Fibroblast of lung (primary cell): ENCODE measurements around the gene AGRN. TPM values are rescaled to one million over a fixed set of nuclear protein-coding genes. Genes with fewer than 3 reads are reported as not detected.
"Not testable (repeated sequence)": the region's sequence is repeated elsewhere in the genome, so short reads cannot be mapped to it uniquely, and the experiment has no call there.

ENCODE experiments used
- DNase-seq, 2 donors: peaks; one replicate each; pipeline versions ENCODE4 v3.0.0 to v3.0.0-alpha.2; 2010; ENCODE audit warnings: low read depth in 2 of 2
- H2AFZ ChIP-seq: 2 replicates; pipeline ENCODE4 v1.5.1; 2012; ENCODE audit warnings: low read length, control low read depth, inconsistent platforms
- H3K27ac ChIP-seq: 2 replicates; pipeline ENCODE4 v1.5.1; 2011; ENCODE audit warnings: low read length, control low read depth; ENCODE audit not compliant: insufficient read depth
- H3K27me3 ChIP-seq: 2 replicates; pipeline ENCODE4 v1.5.1; 2011; ENCODE audit warnings: mild to moderate bottlenecking, low read length; ENCODE audit not compliant: control insufficient read depth, insufficient read depth
- H3K36me3 ChIP-seq: 2 replicates; pipeline ENCODE4 v1.5.1; 2011; ENCODE audit warnings: low read length; ENCODE audit not compliant: control insufficient read depth, insufficient read depth
- H3K4me1 ChIP-seq: 2 replicates; pipeline ENCODE4 v1.5.1; 2011; ENCODE audit warnings: low read length; ENCODE audit not compliant: control insufficient read depth, insufficient read depth; ENCODE audit errors: extremely low read depth
- H3K4me2 ChIP-seq: 2 replicates; pipeline ENCODE4 v1.5.1; 2011; ENCODE audit warnings: low read length, control low read depth; ENCODE audit not compliant: insufficient read depth; ENCODE audit errors: extremely low read depth
- H3K4me3 ChIP-seq, 4 experiments: fragments of 200-600 bp in 1 of 4; sonication (generic) in 1 of 4; replicated peaks in 1 of 4; 2 replicates each; pipeline ENCODE4 v1.5.1; 2011 to 2016; ENCODE audit warnings: low read length in 4 of 4, low read depth in 3 of 4, mild to moderate bottlenecking in 3 of 4, control low read depth in 2 of 4, inconsistent platforms in 1 of 4, mixed read lengths in 1 of 4; ENCODE audit not compliant: insufficient read depth in 1 of 4; ENCODE audit errors: control extremely low read depth in 1 of 4
- H3K79me2 ChIP-seq: 2 replicates; pipeline ENCODE4 v1.5.1; 2012; ENCODE audit warnings: mild to moderate bottlenecking, low read length, inconsistent platforms; ENCODE audit not compliant: control insufficient read depth, insufficient read depth
- H3K9ac ChIP-seq: 2 replicates; pipeline ENCODE4 v1.5.1; 2011; ENCODE audit warnings: mild to moderate bottlenecking, low read length, control low read depth; ENCODE audit not compliant: insufficient read depth
- H3K9me3 ChIP-seq: 2 replicates; pipeline ENCODE4 v1.5.1; 2012; ENCODE audit warnings: low read depth, low read length; ENCODE audit not compliant: control insufficient read depth, insufficient read depth
- H4K20me1 ChIP-seq: 2 replicates; pipeline ENCODE4 v1.5.1; 2011; ENCODE audit warnings: low read length; ENCODE audit not compliant: control insufficient read depth, insufficient read depth; ENCODE audit errors: extremely low read depth
- CTCF ChIP-seq, 2 donors: IDR thresholded peaks in 1 of 2; conservative IDR thresholded peaks in 1 of 2; 1 replicate in 1 of 2; 2 replicates in 1 of 2; pipeline ENCODE4 v1.5.1; 2011 to 2012; ENCODE audit warnings: low read length in 2 of 2, control low read depth in 1 of 2, inconsistent platforms in 1 of 2, low read depth in 1 of 2, mild to moderate bottlenecking in 1 of 2
- EZH2 ChIP-seq: IDR thresholded peaks from 2 replicates; pipeline ENCODE4 v1.5.1; 2012; ENCODE audit warnings: low read length, control low read depth, mild to moderate bottlenecking; ENCODE audit errors: missing control alignments
- polyA plus RNA-seq, 2 donors: library from polyadenylated mRNA; depleted of rRNA in 1 of 2; stranded (reverse) in 1 of 2; unstranded in 1 of 2; fragments of >200 nt; gene quantifications; 2 replicates each; pipeline ENCODE4 v1.2.1, GENCODE V29; 2011 to 2012; ENCODE audit warnings: missing spikeins in 1 of 2
- total RNA-seq: library from RNA; depleted of rRNA; stranded (reverse); fragments of >200 nt; gene quantifications from 2 replicates; pipeline ENCODE4 v1.2.1, GENCODE V29; 2014

The AGRN gene
- total and polyA plus RNA-seq, 2 donors (not counting 1 experiment from before 2014, with no cell fraction given), result 20.7 to 50.9 TPM

- H3K27me3 ChIP-seq, result peaks cover 12% of the 10 kb centered on the region
- H3K4me2 ChIP-seq, result no peak overlapping the region
- H3K79me2 ChIP-seq, result no peaks in the 10 kb centered on the region
- H2AFZ ChIP-seq, result no peak overlapping the region
- no peak for DNase-seq
- H3K9ac ChIP-seq, result no peak overlapping the region
- no peaks in the 10 kb centered on the region for H3K36me3 ChIP-seq
- no peak overlapping the region for H3K27ac ChIP-seq
- no peak overlapping the region for H3K4me3 ChIP-seq
- H3K9me3 ChIP-seq, result no peaks in the 10 kb centered on the region
- no peaks in the 10 kb centered on the region for H4K20me1 ChIP-seq
- H3K4me1 ChIP-seq, result no peaks in the 10 kb centered on the region
- TF ChIP-seq CTCF (conservative IDR thresholded peaks at IDR 0.05 in 1 of 2, IDR thresholded peaks at IDR 0.05 in 1 of 2; ENCODE audit: low read depth in 1 of 2, low read length in 2 of 2), result no peak
- TF ChIP-seq EZH2, result no peak
These were observed 27.6 kb upstream of the AGRN start for GRCh38 chr1:992362-992761.

GRCh38 chr1:993379-993995 lies 26.4 kb upstream of the AGRN start:
- H3K9me3 ChIP-seq, result no peaks in the 10 kb centered on the region
- H2AFZ ChIP-seq, result no peak overlapping the region
- no peaks in the 10 kb centered on the region for H4K20me1 ChIP-seq
- H3K4me1 ChIP-seq, result no peaks in the 10 kb centered on the region
- no peak overlapping the region for H3K4me2 ChIP-seq
- H3K36me3 ChIP-seq, result no peaks in the 10 kb centered on the region
- peaks cover 16% of the 10 kb centered on the region for H3K27me3 ChIP-seq
- no peak for DNase-seq
- H3K9ac ChIP-seq, result no peak overlapping the region
- no peaks in the 10 kb centered on the region for H3K79me2 ChIP-seq
- TF ChIP-seq EZH2 (no peak), CTCF (conservative IDR thresholded peaks at IDR 0.05 in 1 of 2, IDR thresholded peaks at IDR 0.05 in 1 of 2; ENCODE audit: low read depth in 1 of 2, low read length in 2 of 2) (no peak)
- H3K27ac ChIP-seq, result no peak overlapping the region
- H3K4me3 ChIP-seq, result no peak overlapping the region

- not testable (repeated sequence) for H3K36me3 ChIP-seq, H3K4me3 ChIP-seq, H3K4me2 ChIP-seq, H3K79me2 ChIP-seq, DNase-seq, H3K9me3 ChIP-seq, H4K20me1 ChIP-seq, H3K9ac ChIP-seq, H3K4me1 ChIP-seq, H2AFZ ChIP-seq, H3K27ac ChIP-seq
- H3K27me3 ChIP-seq, result peaks cover 16% of the 10 kb centered on the region
These were observed 25.4 kb upstream of the AGRN start for GRCh38 chr1:994546-994945.
